HL-60 (cell line): ENCODE data around the gene SMCO2.

Experiments
- DNase-seq, 2 experiments: peaks; one replicate each; pipeline ENCODE4 v3.0.0-alpha.2; 2010 to 2020; ENCODE audit warnings: low read depth in 1 of 2, low spot score in 1 of 2
- H3K27ac ChIP-seq: fragments of 250-450 bp; sonication (Bioruptor Pico); replicated peaks from 2 replicates; pipeline ENCODE4 v1.5.1; 2020; ENCODE audit warnings: mild to moderate bottlenecking, moderate library complexity
- H3K27me3 ChIP-seq: fragments of 250-450 bp; sonication (Bioruptor Pico); 2 replicates; pipeline ENCODE4 v1.5.1; 2021; ENCODE audit warnings: mild to moderate bottlenecking, moderate library complexity; ENCODE audit not compliant: insufficient read depth, poor library complexity, severe bottlenecking
- H3K4me3 ChIP-seq: replicated peaks from 2 replicates; pipeline ENCODE4 v1.5.1; 2011; ENCODE audit warnings: mild to moderate bottlenecking, control low read depth, low read length; ENCODE audit not compliant: insufficient read depth
- GABPA ChIP-seq: IDR thresholded peaks from 2 replicates; pipeline ENCODE4 v1.6.1; 2012; ENCODE audit warnings: low read depth
- POLR2AphosphoS5 ChIP-seq: IDR thresholded peaks from 2 replicates; pipeline ENCODE4 v1.6.1; 2012; ENCODE audit warnings: low read depth
- SPI1 ChIP-seq: IDR thresholded peaks from 2 replicates; pipeline ENCODE4 v1.6.1; 2012; ENCODE audit warnings: low read depth, mild to moderate bottlenecking, borderline replicate concordance
- TF ChIP-seq, protein P1 (sequence below): IDR thresholded peaks from 2 replicates; pipeline ENCODE4 v1.6.1; 2012; ENCODE audit warnings: low read depth; ENCODE audit not compliant: insufficient replicate concordance
- TF ChIP-seq, protein P2 (sequence below): IDR thresholded peaks from one replicate; pipeline ENCODE4 v1.5.1; 2011; ENCODE audit warnings: low read length, control low read depth, inconsistent platforms; ENCODE audit not compliant: insufficient read depth

The SMCO2 gene

DNA sequence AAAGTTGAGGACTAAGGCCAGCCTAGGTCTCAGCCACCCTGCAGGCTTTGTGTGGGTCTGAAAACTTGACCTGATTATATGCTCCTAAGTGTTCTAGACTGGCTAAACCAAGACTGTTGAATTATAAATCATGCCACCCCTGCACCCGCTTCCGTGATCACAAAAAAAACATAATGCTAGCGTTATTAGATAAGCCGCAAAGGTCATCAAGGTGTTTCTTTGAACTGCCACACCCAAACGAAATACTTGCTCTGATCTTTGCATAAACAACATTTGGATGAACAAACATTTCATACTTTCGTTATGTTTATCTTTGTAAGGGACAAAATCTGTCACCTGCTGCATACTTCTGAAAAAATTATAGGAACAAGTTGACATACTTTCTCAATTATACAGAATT, 2.5 kb downstream of the SMCO2 start:
- Histone ChIP-seq H3K4me3 (no peak overlapping the region), H3K27ac (no peak overlapping the region), H3K27me3 (no peaks in the 10 kb centered on the region)
- DNase-seq, result no peak
- TF ChIP-seq POLR2AphosphoS5 (no peak), GABPA (no peak), SPI1 (no peak)
- TF ChIP-seq, protein P1, sequence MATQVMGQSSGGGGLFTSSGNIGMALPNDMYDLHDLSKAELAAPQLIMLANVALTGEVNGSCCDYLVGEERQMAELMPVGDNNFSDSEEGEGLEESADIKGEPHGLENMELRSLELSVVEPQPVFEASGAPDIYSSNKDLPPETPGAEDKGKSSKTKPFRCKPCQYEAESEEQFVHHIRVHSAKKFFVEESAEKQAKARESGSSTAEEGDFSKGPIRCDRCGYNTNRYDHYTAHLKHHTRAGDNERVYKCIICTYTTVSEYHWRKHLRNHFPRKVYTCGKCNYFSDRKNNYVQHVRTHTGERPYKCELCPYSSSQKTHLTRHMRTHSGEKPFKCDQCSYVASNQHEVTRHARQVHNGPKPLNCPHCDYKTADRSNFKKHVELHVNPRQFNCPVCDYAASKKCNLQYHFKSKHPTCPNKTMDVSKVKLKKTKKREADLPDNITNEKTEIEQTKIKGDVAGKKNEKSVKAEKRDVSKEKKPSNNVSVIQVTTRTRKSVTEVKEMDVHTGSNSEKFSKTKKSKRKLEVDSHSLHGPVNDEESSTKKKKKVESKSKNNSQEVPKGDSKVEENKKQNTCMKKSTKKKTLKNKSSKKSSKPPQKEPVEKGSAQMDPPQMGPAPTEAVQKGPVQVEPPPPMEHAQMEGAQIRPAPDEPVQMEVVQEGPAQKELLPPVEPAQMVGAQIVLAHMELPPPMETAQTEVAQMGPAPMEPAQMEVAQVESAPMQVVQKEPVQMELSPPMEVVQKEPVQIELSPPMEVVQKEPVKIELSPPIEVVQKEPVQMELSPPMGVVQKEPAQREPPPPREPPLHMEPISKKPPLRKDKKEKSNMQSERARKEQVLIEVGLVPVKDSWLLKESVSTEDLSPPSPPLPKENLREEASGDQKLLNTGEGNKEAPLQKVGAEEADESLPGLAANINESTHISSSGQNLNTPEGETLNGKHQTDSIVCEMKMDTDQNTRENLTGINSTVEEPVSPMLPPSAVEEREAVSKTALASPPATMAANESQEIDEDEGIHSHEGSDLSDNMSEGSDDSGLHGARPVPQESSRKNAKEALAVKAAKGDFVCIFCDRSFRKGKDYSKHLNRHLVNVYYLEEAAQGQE, result no peak
- TF ChIP-seq, protein P2, sequence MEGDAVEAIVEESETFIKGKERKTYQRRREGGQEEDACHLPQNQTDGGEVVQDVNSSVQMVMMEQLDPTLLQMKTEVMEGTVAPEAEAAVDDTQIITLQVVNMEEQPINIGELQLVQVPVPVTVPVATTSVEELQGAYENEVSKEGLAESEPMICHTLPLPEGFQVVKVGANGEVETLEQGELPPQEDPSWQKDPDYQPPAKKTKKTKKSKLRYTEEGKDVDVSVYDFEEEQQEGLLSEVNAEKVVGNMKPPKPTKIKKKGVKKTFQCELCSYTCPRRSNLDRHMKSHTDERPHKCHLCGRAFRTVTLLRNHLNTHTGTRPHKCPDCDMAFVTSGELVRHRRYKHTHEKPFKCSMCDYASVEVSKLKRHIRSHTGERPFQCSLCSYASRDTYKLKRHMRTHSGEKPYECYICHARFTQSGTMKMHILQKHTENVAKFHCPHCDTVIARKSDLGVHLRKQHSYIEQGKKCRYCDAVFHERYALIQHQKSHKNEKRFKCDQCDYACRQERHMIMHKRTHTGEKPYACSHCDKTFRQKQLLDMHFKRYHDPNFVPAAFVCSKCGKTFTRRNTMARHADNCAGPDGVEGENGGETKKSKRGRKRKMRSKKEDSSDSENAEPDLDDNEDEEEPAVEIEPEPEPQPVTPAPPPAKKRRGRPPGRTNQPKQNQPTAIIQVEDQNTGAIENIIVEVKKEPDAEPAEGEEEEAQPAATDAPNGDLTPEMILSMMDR, result no peak

DNA sequence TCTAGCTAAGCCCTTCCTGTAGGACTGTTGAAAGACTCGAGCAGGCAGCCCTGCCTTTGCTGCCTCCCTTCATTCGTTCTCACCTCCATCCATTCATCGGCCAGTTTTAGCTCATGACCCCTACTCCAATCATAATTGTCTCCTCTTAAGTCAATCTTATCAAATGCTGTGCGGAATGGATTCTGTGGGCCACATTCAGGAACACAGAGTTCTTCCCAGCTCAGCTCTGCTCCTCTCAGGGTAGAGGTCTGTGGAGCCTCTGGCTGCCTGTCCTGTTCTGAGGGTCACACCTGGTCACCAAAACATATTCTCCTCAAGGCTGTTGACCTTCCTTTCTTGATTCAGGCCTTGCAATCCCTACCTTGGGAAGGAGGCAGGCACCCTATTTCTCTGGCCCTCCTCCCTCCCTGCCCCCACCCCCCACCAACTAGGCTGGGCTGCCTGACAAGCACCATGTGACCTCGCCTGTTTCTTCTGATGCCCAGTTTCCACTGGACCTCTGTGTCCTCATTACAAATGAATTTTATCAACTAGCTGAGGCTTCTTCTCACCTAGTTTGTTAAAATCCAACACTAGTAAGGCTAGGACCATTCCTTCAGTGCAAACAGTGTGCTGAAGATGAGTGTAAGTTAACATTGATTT, 3.5 kb downstream of the SMCO2 start:
- DNase-seq, result no peak
- TF ChIP-seq, protein P2, result no peak
- TF ChIP-seq POLR2AphosphoS5 (no peak), SPI1 (no peak), GABPA (no peak)
- TF ChIP-seq, protein P1, result no peak
- Histone ChIP-seq H3K27me3 (no peaks in the 10 kb centered on the region), H3K27ac (no peak overlapping the region), H3K4me3 (no peak overlapping the region)

DNA sequence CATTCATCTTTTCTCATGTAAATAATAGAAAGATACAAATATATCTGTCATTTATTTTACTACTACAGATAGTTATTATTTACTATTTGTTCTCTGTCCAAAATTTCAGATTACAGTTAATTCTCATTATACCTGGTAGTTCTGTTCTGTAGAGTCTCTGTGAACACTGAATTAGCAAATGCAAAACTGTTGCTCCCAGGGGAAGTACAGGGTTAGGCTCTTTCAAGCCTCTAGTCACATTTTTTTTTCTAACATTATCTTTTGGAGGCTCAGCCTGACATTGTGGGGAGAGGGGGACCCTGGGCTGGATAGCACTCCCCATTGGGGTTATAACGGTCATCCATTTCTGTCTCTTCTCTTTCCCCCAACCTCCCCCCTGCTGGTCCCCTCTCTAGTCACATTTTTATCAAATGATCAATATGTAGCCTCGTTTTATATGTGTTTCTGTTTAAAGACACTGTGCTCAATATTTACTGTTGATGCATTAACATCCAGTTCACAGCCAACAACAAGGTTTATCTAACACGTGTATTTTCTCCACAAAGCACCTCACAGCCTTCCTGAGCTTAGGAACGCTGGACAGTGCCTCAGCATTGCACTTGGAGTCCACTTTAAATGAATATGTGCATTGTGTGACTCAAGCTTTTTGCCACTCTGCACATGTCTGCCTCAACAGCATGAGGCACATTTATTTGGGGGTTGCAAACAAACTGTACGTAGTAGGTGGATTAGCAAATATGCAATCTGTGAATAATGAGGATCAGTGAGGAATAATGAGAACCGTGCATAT, 4.7 kb downstream of the SMCO2 start:
- Histone ChIP-seq H3K27me3 (no peaks in the 10 kb centered on the region), H3K27ac (no peak overlapping the region), H3K4me3 (no peak overlapping the region)
- no peak for DNase-seq
- TF ChIP-seq, protein P1, result peak; percentile 27
- TF ChIP-seq POLR2AphosphoS5, result no peak
- no peak for TF ChIP-seq SPI1
- TF ChIP-seq, protein P2, result no peak
- no peak for TF ChIP-seq GABPA
